Body of pancreas (tissue), 4 donors: ENCODE measurements around the gene COG3.

ENCODE experiments used
- CTCF ChIP-seq, 7 experiments: fragments of 450-650 bp in 4 of 7; fragments of 200-600 bp in 3 of 7; sonication (generic) in 3 of 7; IDR thresholded peaks; one replicate each; pipeline ENCODE4 v1.5.1; 2016 to 2019; ENCODE audit warnings: antibody characterized with exemption in 7 of 7
- POLR2A ChIP-seq, 3 donors: fragments of 450-650 bp; IDR thresholded peaks; one replicate each; pipeline ENCODE4 v1.6.1; 2016; ENCODE audit warnings: antibody characterized with exemption in 3 of 3, mild to moderate bottlenecking in 2 of 3

GRCh38 chr13:45510672-45511071 lies 45.9 kb downstream of the COG3 start:
- no peak for TF ChIP-seq CTCF (IDR thresholded peaks at IDR 0.05)
- TF ChIP-seq POLR2A (IDR thresholded peaks at IDR 0.05): no peak
